Neuronal stem cell (in vitro differentiated cells): Measurements from ENCODE around the gene RALGDS.
"Not testable (repeated sequence)": the region's sequence is repeated elsewhere in the genome, so short reads cannot be mapped to it uniquely, and the experiment has no call there.

Experiments used
- DNase-seq: peaks from one replicate; pipeline ENCODE4 v3.0.0-alpha.2; 2013; ENCODE audit warnings: low spot score
- H2AFZ ChIP-seq: one replicate; pipeline ENCODE4 v1.6.1; 2013; ENCODE audit warnings: mild to moderate bottlenecking, low read length, inconsistent platforms
- H2AK5ac ChIP-seq: 2 replicates; pipeline ENCODE4 v1.6.1; 2013; ENCODE audit warnings: low read depth, mild to moderate bottlenecking, inconsistent platforms, low read length, moderate library complexity, mixed read lengths
- H2BK120ac ChIP-seq: 2 replicates; pipeline ENCODE4 v1.6.1; 2013; ENCODE audit warnings: low read depth, mild to moderate bottlenecking, inconsistent platforms, low read length, moderate library complexity, mixed read lengths
- H2BK12ac ChIP-seq: one replicate; pipeline ENCODE4 v1.6.1; 2013; ENCODE audit warnings: low read length, inconsistent platforms
- H2BK15ac ChIP-seq: 2 replicates; pipeline ENCODE4 v1.6.1; 2013; ENCODE audit warnings: mild to moderate bottlenecking, low read length, inconsistent platforms, mixed read lengths
- H2BK5ac ChIP-seq: one replicate; pipeline ENCODE4 v1.6.1; 2013; ENCODE audit warnings: inconsistent platforms, mild to moderate bottlenecking, low read length, moderate library complexity
- H3K14ac ChIP-seq: one replicate; pipeline ENCODE4 v1.6.1; 2013; ENCODE audit warnings: low read length, inconsistent platforms
- H3K18ac ChIP-seq: 2 replicates; pipeline ENCODE4 v1.6.1; 2013; ENCODE audit warnings: low read length, inconsistent platforms
- H3K23ac ChIP-seq: 2 replicates; pipeline ENCODE4 v1.6.1; 2013; ENCODE audit warnings: low read depth, mild to moderate bottlenecking, mixed read lengths, low read length, inconsistent platforms; ENCODE audit not compliant: poor library complexity
- H3K27ac ChIP-seq: replicated peaks from 3 replicates; pipeline ENCODE4 v1.5.1; 2013; ENCODE audit warnings: low read length, inconsistent platforms
- H3K27me3 ChIP-seq, 3 experiments: 2 replicates each; pipeline ENCODE4 v1.6.1; 2013; ENCODE audit warnings: low read length in 3 of 3, mild to moderate bottlenecking in 2 of 3, inconsistent platforms in 1 of 3, low read depth in 1 of 3, mixed read lengths in 1 of 3, moderate library complexity in 1 of 3; ENCODE audit not compliant: control insufficient read depth in 3 of 3, insufficient read depth in 3 of 3
- H3K36me3 ChIP-seq, 2 donors: replicated peaks in 1 of 2; 2 replicates each; pipeline ENCODE4 v1.6.1; 2013; ENCODE audit warnings: low read length in 2 of 2; ENCODE audit not compliant: control insufficient read depth in 2 of 2, insufficient read depth in 2 of 2
- H3K4ac ChIP-seq: 2 replicates; pipeline ENCODE4 v1.6.1; 2013; ENCODE audit warnings: inconsistent platforms, mild to moderate bottlenecking, low read length, moderate library complexity
- H3K4me1 ChIP-seq, 2 donors: 1 replicate in 1 of 2; 2 replicates in 1 of 2; pipeline ENCODE4 v1.6.1; 2013; ENCODE audit warnings: low read length in 2 of 2, low read depth in 1 of 2; ENCODE audit not compliant: control insufficient read depth in 2 of 2, insufficient read depth in 1 of 2
- H3K4me2 ChIP-seq: one replicate; pipeline ENCODE4 v1.6.1; 2013; ENCODE audit warnings: mild to moderate bottlenecking, low read length, inconsistent platforms; ENCODE audit not compliant: insufficient read depth, poor library complexity, severe bottlenecking
- H3K4me3 ChIP-seq, 2 donors: 2 replicates each; pipeline ENCODE4 v1.5.1; 2013; ENCODE audit warnings: low read length in 2 of 2, mild to moderate bottlenecking in 2 of 2, inconsistent platforms in 1 of 2, moderate library complexity in 1 of 2
- H3K79me1 ChIP-seq: one replicate; pipeline ENCODE4 v1.6.1; 2013; ENCODE audit warnings: low read depth, mild to moderate bottlenecking, inconsistent platforms, low read length, moderate library complexity
- H3K9ac ChIP-seq: one replicate; pipeline ENCODE4 v1.6.1; 2013; ENCODE audit warnings: mild to moderate bottlenecking, low read depth, low read length, inconsistent platforms; ENCODE audit not compliant: poor library complexity
- H3K9me3 ChIP-seq, 2 donors: replicated peaks in 1 of 2; 2 replicates each; pipeline versions ENCODE3 to v1.6.1; 2013; ENCODE audit warnings: low read length in 2 of 2, mild to moderate bottlenecking in 2 of 2, inconsistent platforms in 1 of 2, low read depth in 1 of 2, mixed read lengths in 1 of 2, moderate library complexity in 1 of 2; ENCODE audit not compliant: control insufficient read depth in 2 of 2, insufficient read depth in 1 of 2
- H4K8ac ChIP-seq: one replicate; pipeline ENCODE4 v1.6.1; 2013; ENCODE audit warnings: low read depth, mild to moderate bottlenecking, inconsistent platforms, low read length, moderate library complexity
- H4K91ac ChIP-seq: one replicate; pipeline ENCODE4 v1.6.1; 2013; ENCODE audit warnings: low read length, low read depth, mild to moderate bottlenecking, inconsistent platforms; ENCODE audit not compliant: poor library complexity
- WGBS, 2 donors: extraction: QIAGEN DNeasy Blood & Tissue Kit; methylation state at CpG; one replicate each; pipeline ENCODE4 v1.1.7; 2013; ENCODE audit warnings: missing lambda C conversion rate in 2 of 2, mixed read lengths in 1 of 2; ENCODE audit not compliant: insufficient read length in 2 of 2, insufficient replicate concordance in 1 of 2; ENCODE audit errors: extremely low coverage in 2 of 2; 5-methylcytosine and 5-hydroxymethylcytosine counted together

Gene RALGDS

DNA sequence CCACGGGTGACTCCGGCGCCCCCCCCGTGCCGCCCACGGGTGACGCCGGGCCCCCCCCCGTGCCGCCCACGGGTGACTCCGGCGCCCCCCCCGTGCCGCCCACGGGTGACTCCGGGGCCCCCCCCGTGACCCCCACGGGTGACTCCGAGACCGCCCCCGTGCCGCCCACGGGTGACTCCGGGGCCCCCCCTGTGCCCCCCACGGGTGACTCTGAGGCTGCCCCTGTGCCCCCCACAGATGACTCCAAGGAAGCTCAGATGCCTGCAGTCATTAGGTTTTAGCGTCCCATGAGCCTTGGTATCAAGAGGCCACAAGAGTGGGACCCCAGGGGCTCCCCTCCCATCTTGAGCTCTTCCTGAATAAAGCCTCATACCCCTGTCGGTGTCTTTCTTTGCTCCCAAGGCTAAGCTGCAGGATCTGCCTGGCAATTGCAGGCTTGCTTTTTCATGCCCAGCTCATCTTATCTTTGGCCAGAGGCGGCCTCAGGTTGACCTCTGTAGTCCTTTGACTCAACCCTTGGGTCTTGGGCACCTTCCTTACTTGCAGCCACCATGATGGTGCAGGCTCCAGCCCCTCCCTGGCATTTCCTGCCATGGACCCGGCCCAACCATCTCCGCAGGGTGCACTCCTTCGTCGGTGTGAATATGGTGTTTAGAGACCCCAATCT, 49.4 kb downstream of the RALGDS start:
- WGBS, 2 donors: no CpG with 5 or more reads among the region's 33 CpGs
- DNase-seq: no peak
- Histone ChIP-seq H3K23ac (no peak overlapping the region), H3K4me3 (no peak overlapping the region), H2BK15ac (no peak overlapping the region), H3K79me1 (no peaks in the 10 kb centered on the region), H3K4ac (no peak overlapping the region), H2AFZ (no peak overlapping the region), H4K8ac (no peak overlapping the region), H3K27me3 (no peaks in the 10 kb centered on the region), H3K27ac (no peak overlapping the region), H2BK12ac (no peak overlapping the region), H3K14ac (no peak overlapping the region), H3K4me1 (no peaks in the 10 kb centered on the region), H2AK5ac (no peak overlapping the region), H3K18ac (no peak overlapping the region), H3K9ac (no peak overlapping the region), H2BK120ac (no peak overlapping the region), H3K9me3 (no peaks in the 10 kb centered on the region), H3K36me3 (peaks cover 0 to 3% of the 10 kb centered on the region in 2 donors), H4K91ac (no peak overlapping the region), H2BK5ac (no peak overlapping the region), H3K4me2 (no peak overlapping the region)

GRCh38 chr9:133070985-133071384, 50.1 kb downstream of the RALGDS start:
- not testable (repeated sequence) for H3K4me1 ChIP-seq, DNase-seq, H3K36me3 ChIP-seq, H2BK120ac ChIP-seq, H3K23ac ChIP-seq, H4K8ac ChIP-seq, H4K91ac ChIP-seq, H3K4me3 ChIP-seq, H2BK5ac ChIP-seq, H3K4me2 ChIP-seq, H3K27ac ChIP-seq, H3K18ac ChIP-seq, H2BK12ac ChIP-seq, H3K79me1 ChIP-seq, H3K9ac ChIP-seq, H2AFZ ChIP-seq, H2AK5ac ChIP-seq, H2BK15ac ChIP-seq, H3K14ac ChIP-seq, H3K27me3 ChIP-seq, H3K9me3 ChIP-seq, H3K4ac ChIP-seq
- no CpG with 5 or more reads among the region's 31 CpGs for WGBS, 2 donors

- not testable (repeated sequence) for H2BK120ac ChIP-seq, H3K4me2 ChIP-seq, H3K14ac ChIP-seq, H3K9me3 ChIP-seq, H3K18ac ChIP-seq, H2BK15ac ChIP-seq, H2BK5ac ChIP-seq, H3K23ac ChIP-seq, H2BK12ac ChIP-seq, DNase-seq, H3K27ac ChIP-seq, H3K27me3 ChIP-seq, H3K36me3 ChIP-seq, H3K9ac ChIP-seq, H3K4me1 ChIP-seq, H2AK5ac ChIP-seq, H3K4ac ChIP-seq, H4K91ac ChIP-seq, H3K4me3 ChIP-seq, H2AFZ ChIP-seq, H4K8ac ChIP-seq, H3K79me1 ChIP-seq
- WGBS, 2 donors: no CpG with 5 or more reads among the region's 17 CpGs
These were observed 50.5 kb downstream of the RALGDS start for GRCh38 chr9:133070500-133070961.

DNA sequence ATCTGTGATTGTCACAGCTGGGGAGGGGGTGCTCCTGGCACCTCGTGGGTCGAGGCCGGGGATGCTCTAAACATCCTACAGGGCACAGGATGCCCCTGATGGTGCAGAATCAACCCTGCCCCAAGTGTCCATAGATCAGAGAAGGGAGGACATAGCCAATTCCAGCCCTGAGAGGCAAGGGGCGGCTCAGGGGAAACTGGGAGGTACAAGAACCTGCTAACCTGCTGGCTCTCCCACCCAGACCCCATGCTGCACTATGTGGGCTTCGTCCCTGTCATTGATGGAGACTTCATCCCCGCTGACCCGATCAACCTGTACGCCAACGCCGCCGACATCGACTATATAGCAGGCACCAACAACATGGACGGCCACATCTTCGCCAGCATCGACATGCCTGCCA, 52.6 kb downstream of the RALGDS start:
- not testable (repeated sequence) for H2BK5ac ChIP-seq, H3K9ac ChIP-seq, H3K14ac ChIP-seq, H2BK12ac ChIP-seq, H2BK120ac ChIP-seq, H3K18ac ChIP-seq, H2AFZ ChIP-seq, H4K91ac ChIP-seq, H3K23ac ChIP-seq, H3K4me2 ChIP-seq, H3K9me3 ChIP-seq, H3K27ac ChIP-seq, H3K4me3 ChIP-seq, H3K4ac ChIP-seq, H3K27me3 ChIP-seq, H2BK15ac ChIP-seq, H3K79me1 ChIP-seq, DNase-seq, H3K4me1 ChIP-seq, H2AK5ac ChIP-seq, H4K8ac ChIP-seq
- H3K36me3 ChIP-seq: peaks cover 0 to 11% of the 10 kb centered on the region in 2 donors
- no CpG with 5 or more reads among the region's 15 CpGs for WGBS, 2 donors
